ENCODE results near the gene HOXB5.

The HOXB5 gene

GRCh38 chr17:48593126-48593829, at the start of gene HOXB5:
Gene HOXB5, minus strand, starts transcription at chr17:48593779. Its CDS starts 97 bp downstream, at chr17:48593682.
- no peaks in the 10 kb centered on the region for H3K9me3 ChIP-seq (ENCODE audit: control insufficient read depth, insufficient read depth, low read depth, low read length)
- ChIA-PET CTCF (interaction anchor here (0.6 to 6.0 kb wide), 34 partner anchors 10 to 395 kb away, joined by 3 to 52 read pairs (median 6); no protein-coding TSS in a partner anchor), POLR2A (interaction anchor here (1.2 to 1.6 kb wide), 3 partner anchors 17 to 46 kb away, joined by 3 to 4 read pairs (median 3); no protein-coding TSS in a partner anchor)
- H3K36me3 ChIP-seq (ENCODE audit: control insufficient read depth in 2 of 2, insufficient read depth in 1 of 2, low read length in 2 of 2): peaks cover 5 to 46% of the 10 kb centered on the region in 2 experiments; a peak in 2 of 3 replicates
- H3K27ac ChIP-seq (ENCODE audit: extremely low read depth, low read depth, low read length): peak within 1 kb of the TSS; percentile 78
- H3K4me3 ChIP-seq (ENCODE audit: low read depth, low read length): peak within 1 kb of the TSS; percentile 21
- peaks cover 28% of the 10 kb centered on the region for H3K4me1 ChIP-seq (ENCODE audit: control insufficient read depth, insufficient read depth, low read length)
- TF ChIP-seq ZNF292 (tag by site-specific recombination; IDR thresholded peaks at IDR 0.05; ENCODE audit: borderline replicate concordance, low read depth) (no peak), OVOL3 (tag by site-specific recombination; IDR thresholded peaks at IDR 0.05) (no peak), ZNF155 (tag by site-specific recombination; IDR thresholded peaks at IDR 0.05) (no peak), ZNF654 (tag by site-specific recombination; IDR thresholded peaks at IDR 0.05; ENCODE audit: low read depth) (no peak), ZBTB10 (tag by site-specific recombination; IDR thresholded peaks at IDR 0.05) (no peak), HIC1 (tag by site-specific recombination; IDR thresholded peaks at IDR 0.05) (no peak), ZIC2 (tag by site-specific recombination; IDR thresholded peaks at IDR 0.05) (no peak), ZNF175 (tag by site-specific recombination; IDR thresholded peaks at IDR 0.05) (no peak), ZNF239 (tag by site-specific recombination; IDR thresholded peaks at IDR 0.05) (no peak), IKZF3 (tag by site-specific recombination; IDR thresholded peaks at IDR 0.05) (peak; percentile 8; the same call in 1 of the 2 replicates), ZNF792 (tag by site-specific recombination; IDR thresholded peaks at IDR 0.05) (no peak), ZNF354C (tag by site-specific recombination; IDR thresholded peaks at IDR 0.05; ENCODE audit: borderline replicate concordance, low read depth) (no peak), ZNF362 (tag by site-specific recombination; IDR thresholded peaks at IDR 0.05) (no peak), PATZ1 (tag by site-specific recombination; IDR thresholded peaks at IDR 0.05) (no peak), BCL11B (tag by site-specific recombination; IDR thresholded peaks at IDR 0.05; ENCODE audit: low read depth) (no peak), BCL11A (tag by site-specific recombination; IDR thresholded peaks at IDR 0.05; ENCODE audit: low read depth) (no peak), MEIS1 (CRISPR knock-in tag; IDR thresholded peaks at IDR 0.05; ENCODE audit: borderline replicate concordance) (0 out of 2 replicates have a peak, but pooled peaks have one; percentile 8), ZFP69B (tag by site-specific recombination; IDR thresholded peaks at IDR 0.05) (no peak), ZNF555 (tag by site-specific recombination; conservative IDR thresholded peaks at IDR 0.05) (no peak), YY1 (tag by site-specific recombination; IDR thresholded peaks at IDR 0.05) (0 out of 2 replicates have a peak, but pooled peaks have one; percentile 35), ZNF341 (tag by site-specific recombination; IDR thresholded peaks at IDR 0.05; ENCODE audit: low read depth) (peak; percentile 97), ZNF433 (tag by site-specific recombination; IDR thresholded peaks at IDR 0.05; ENCODE audit: low read depth) (no peak), ZNF138 (tag by site-specific recombination; IDR thresholded peaks at IDR 0.05; ENCODE audit: borderline replicate concordance) (no peak), ZNF426 (tag by site-specific recombination; IDR thresholded peaks at IDR 0.05) (no peak), ZNF248 (tag by site-specific recombination; IDR thresholded peaks at IDR 0.05) (no peak), ZNF473 (tag by site-specific recombination; IDR thresholded peaks at IDR 0.05) (no peak), HOXA7 (CRISPR knock-in tag; IDR thresholded peaks at IDR 0.05; ENCODE audit: borderline replicate concordance) (no peak), ZNF704 (tag by site-specific recombination; IDR thresholded peaks at IDR 0.05) (no peak), ZBTB48 (tag by site-specific recombination; IDR thresholded peaks at IDR 0.05) (no peak)
